Activated CD8-positive, alpha-beta memory T cell treated with anti-CD3 and anti-CD28 coated beads, Interleukin-2, amount 50 U/mL, for 24 hours (primary cell): ENCODE results near the gene PRR33.
"Not testable (repeated sequence)": the region's sequence is repeated elsewhere in the genome, so short reads cannot be mapped to it uniquely, and the experiment has no call there.

Experiments used
- DNase-seq: peaks from one replicate; pipeline ENCODE4 v3.0.0-alpha.2; 2020; ENCODE audit errors: extremely low read depth

PRR33 gene

DNA sequence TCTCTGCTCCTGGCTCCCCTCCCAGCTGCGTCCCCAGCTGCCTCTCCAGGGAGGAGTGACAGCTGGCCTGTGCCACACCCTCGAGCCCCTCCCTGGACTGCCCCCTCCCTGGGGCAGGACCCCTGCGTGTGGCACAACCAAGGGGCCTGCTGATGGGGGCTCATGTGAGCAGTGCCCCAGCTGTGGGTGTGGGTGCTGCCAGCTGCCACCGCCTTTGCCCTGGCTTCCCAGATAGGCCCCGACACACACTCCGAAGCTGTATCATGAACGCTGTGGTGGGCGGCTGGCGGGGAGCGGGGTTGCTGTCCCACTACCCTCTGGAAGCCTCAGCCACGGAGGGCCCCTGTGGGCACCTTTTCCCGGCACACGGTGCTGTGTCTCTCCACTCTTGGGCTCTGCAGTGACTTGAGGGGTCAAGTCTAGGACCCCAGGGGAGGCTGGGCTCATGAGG, 15.8 kb downstream of the PRR33 start:
- not testable (repeated sequence) for DNase-seq

DNA sequence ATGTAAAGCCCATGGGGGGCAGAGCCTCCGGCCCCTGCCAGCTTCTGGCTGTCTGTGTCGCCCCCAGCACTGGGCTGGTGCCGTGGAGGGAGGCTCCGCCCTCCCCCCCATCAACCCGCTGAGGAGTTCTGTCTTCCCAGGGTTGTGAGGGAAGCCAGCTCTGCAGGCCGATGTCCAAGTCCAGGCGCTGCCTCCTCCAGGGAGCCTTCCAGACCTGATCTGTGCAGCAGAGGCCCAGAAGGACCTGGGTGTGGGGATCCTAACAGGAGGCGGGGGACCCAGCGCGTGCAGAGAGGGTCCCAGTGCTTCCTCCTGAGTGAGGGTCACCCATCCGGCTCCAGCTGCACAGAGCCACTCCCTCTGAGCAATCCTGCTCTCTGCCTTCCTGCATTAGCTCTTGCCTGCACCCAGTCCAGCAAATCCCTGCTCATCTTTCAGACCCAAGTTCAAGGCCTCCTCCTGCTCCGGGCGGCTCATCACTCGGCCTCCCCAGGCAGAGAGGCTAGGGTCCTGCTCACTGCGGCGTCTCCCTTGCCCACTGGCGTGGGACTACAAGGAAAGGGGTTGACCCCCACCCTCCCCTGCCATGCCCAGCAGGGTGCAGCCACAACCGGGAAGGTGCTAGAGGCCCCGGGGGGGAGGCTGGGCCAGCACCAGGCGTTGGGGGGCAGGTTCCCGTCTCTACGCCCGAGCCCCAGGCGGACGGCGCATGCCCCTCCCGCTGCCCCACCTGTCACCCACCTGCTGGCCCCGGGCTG, 16.4 kb downstream of the PRR33 start:
- DNase-seq = no peak

- not testable (repeated sequence) for DNase-seq
These were observed 17.1 kb downstream of the PRR33 start for GRCh38 chr11:1874441-1875092.

- DNase-seq = not testable (repeated sequence)
These were observed 17.9 kb downstream of the PRR33 start for GRCh38 chr11:1873813-1874150.

GRCh38 chr11:1873048-1873812, 18.5 kb downstream of the PRR33 start:
- DNase-seq = no peak

DNA sequence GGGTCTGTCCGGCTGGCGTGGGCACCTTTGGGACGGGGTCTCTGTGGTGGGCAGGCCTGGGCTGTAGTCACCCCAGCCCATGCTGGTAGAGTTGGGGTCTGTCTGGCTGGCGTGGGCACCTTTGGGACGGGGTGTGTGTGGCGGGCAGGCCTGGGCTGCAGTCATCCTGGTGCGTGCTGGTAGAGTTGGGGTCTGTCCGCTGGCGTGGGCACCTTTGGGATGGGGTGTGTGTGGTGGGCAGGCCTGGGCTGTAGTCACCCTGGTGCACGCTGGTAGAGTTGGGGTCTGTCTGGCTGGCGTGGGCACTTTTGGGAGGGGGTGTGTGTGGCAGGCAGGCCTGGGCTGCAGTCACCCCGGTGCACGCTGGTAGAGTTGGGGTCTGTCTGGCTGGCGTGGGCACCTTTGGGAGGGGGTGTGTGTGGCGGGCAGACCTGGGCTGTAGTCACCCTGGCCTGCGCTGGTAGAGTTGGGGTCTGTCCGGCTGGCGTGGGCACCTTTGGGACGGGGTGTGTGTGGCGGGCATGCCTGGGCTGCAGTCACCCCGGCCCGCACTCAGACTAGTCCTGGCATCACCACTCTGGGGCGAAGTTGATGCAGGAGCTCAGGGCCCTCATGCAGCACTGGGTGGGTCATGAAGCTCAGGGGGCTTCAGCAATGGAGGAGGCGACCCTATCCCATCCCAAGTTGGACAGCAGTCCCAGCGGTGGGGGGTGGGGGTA, 19.3 kb downstream of the PRR33 start:
- DNase-seq = no peak

DNA sequence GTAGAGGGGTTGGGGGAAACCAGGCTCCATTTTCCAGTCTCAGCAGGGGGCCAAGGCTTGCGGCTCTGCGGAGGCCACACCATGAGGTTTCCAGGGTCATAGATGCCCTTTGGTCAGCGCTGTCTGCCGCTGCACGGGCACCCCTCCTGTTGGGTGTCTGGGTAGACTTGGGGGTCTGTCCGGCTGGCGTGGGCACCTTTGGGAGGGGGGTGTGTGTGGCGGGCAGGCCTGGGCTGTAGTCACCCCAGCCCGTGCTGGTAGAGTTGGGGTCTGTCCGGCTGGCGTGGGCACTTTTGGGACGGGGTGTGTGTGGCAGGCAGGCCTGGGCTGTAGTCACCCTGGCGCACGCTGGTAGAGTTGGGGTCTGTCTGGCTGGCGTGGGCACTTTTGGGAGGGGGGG, 20.2 kb downstream of the PRR33 start:
- no peak for DNase-seq

- no peak for DNase-seq
These were observed 20.8 kb downstream of the PRR33 start for GRCh38 chr11:1870721-1871466.

DNA sequence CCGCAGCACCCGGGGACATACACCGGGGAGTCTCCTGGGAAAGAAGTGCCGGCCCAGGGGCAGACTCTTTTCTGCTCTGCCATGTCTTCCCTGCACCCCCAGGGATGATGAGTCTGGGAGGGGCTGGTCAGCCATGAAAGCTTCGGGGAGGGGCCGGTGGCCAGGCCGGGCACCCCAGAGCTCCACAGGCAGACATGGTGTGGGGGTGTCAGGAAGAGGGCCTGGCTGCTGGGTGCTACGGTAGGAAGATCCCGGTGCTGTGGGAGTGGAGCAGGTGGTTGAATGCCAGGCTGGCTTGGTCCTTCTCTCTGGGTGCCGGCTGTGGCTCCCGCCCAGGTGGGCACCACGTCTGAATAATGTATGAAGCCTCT, 21.4 kb downstream of the PRR33 start:
- no peak for DNase-seq

GRCh38 chr11:1869427-1870325, 22.0 kb downstream of the PRR33 start:
- no peak for DNase-seq

DNA sequence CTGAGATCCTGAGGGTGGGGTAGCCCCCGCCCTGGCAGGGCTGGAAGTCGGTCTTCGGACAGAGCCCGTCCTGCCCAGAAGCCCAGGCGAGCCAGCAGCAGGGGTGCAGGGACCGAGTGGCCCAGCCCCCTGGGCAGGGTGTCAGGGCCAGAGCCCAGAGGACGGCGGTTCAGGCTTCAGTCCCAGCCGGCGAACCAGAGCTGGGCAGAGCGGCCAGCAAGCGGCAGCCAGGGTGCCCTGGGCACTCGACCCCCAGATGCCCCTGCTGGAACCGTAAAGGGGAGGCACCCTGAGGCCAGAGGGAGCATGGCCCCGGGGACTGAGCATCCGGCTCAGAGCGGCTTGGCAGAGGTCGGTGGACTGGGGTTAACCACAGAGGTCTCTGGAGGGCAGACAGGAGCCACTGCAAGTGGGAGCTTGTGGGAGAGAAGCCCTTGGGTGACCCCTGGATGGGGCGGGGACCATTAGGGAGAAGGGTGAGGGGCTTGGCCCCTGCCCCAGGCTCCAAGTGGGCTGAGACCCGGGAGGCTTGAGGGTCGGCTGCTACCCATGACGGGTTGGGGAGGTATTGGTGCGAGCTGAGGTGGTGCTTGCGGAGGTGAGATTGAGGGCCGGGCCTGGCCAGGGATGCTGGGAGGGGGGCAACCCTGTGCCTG, 22.9 kb downstream of the PRR33 start:
- no peak for DNase-seq

- DNase-seq = no peak
These were observed 23.5 kb downstream of the PRR33 start for GRCh38 chr11:1868056-1868635.

- DNase-seq = no peak
These were observed 24.3 kb downstream of the PRR33 start for GRCh38 chr11:1867381-1867780.

DNA sequence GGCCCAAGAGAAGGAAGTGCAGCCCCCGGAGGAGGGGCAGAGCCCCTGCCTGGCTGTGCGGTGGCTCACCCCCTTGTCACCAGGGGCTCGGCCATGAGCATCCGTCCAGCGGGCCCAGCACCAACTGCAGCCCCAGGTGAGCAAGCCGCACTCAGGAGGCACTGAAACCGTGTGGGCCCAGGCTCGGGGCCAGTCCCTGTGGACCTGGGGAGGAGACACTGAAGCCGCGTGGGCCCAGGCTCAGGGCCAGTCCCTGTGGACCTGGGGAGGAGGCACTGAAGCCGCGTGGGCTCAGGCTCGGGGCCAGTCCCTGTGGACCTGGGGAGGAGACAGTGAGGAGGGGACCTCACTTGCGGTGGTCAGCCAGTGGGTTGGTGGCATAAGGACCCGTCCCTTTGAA, 24.9 kb downstream of the PRR33 start:
- no peak for DNase-seq

- DNase-seq = no peak
These were observed 25.5 kb downstream of the PRR33 start for GRCh38 chr11:1866226-1866625.

GRCh38 chr11:1864831-1865665, 26.6 kb downstream of the PRR33 start:
- no peak for DNase-seq

GRCh38 chr11:1864231-1864630, 27.5 kb downstream of the PRR33 start:
- no peak for DNase-seq

- no peak for DNase-seq
These were observed 28.1 kb downstream of the PRR33 start for GRCh38 chr11:1863352-1864216.
